Dermis microvascular lymphatic vessel endothelial cell (primary cell): ENCODE results near the gene NSD2. TPM values are rescaled to one million over a fixed set of nuclear protein-coding genes. Genes with fewer than 3 reads are reported as not detected.
"Not testable (repeated sequence)": the region's sequence is repeated elsewhere in the genome, so short reads cannot be mapped to it uniquely, and the experiment has no call there.

Source experiments
- DNase-seq, 2 donors: peaks; one replicate each; pipeline versions ENCODE4 v3.0.0 to v3.0.0-alpha.2; 2010; ENCODE audit warnings: low read depth in 2 of 2
- total RNA-seq: library from RNA; depleted of rRNA; stranded (reverse); fragments of >200 nt; gene quantifications from 2 replicates; pipeline ENCODE4 v1.2.1, GENCODE V29; 2014

NSD2 gene
- total RNA-seq, 1 donor from 2014 or later, result 39.8 TPM

DNA sequence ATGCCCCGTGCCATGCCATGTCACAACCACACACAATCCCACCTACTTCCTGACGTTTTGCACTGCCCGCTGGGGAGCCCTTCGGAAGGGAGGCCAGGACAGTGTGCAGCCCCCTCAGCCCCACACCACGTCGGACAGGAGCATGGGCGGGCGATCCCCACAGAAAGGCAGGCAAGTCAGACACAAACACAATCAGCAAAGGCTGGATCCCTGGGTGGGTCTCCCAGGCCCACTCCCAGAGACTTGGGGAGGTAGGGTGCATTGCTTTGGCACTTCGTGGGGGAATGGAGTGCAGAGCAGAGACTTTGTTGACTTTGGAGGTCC lies 29.3 kb upstream of the NSD2 start:
- no peak for DNase-seq

DNA sequence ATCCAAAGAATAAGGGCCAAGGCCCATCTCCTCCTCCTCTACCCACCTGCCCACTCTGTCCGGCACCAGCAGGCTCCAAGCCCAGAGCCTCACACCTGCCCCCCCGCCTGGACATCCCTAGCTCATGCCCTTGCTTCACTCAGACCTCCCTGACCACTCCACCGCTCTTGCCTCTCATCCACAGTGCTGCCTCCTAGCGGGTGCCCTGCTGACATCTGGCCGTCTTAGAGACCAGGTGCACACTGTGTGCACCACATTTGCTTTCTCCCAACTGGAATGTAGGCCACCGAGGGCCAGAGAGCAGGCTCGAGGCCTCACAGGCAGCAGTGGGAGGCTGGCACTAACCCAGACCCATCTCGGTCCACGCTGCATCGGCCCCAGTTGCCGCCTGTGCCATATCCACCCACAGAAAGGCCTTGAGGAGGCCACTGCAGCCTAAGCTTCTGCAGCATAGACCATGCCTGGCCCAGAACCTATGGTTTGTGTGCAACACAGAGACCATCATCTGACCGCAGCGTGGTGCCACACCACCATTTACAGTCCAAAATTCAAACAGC lies 28.8 kb upstream of the NSD2 start:
- no peak for DNase-seq

DNA sequence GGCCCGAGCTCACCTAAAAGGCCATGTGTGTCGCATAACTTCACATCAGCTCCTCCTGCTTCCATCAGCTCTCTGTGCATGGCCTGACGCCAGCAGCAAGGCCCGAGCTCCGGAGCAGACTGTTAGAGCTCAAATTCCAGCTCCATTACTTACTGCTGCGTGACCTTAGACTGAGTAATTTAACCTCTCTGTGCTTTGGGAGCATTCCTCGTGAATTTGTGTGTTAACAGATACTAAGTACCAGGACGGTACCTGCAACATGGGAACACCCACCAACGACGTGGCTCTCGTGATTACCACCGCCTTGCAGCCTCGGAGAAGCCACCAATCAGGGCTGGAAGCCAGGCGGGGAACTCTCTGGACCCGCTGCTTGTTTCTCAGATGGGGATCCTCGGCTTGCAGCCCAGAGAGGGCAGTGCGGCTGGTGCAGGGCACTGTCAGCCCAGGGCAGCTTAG lies 28.2 kb upstream of the NSD2 start:
- DNase-seq, result peak in 1 of 2 donors; percentile 54

DNA sequence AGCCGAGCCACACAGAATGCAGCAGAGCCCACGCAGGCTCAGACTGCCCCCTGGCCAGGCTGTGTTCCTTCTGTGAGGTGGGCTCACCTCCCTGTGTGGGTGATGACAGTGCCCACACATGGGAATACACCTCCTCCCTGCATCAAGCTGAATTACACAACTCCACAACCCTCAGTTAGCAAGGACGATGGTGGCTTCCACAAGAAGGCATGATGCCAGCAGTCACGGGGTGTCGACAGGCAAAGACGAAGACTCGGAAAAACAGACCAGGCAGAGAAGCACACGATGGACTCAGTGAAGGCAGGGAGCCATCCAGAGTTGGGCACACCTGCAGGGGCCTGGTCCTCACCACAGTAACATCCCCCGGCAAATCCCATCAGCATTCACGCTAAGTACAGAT lies 27.3 kb upstream of the NSD2 start:
- no peak for DNase-seq

DNA sequence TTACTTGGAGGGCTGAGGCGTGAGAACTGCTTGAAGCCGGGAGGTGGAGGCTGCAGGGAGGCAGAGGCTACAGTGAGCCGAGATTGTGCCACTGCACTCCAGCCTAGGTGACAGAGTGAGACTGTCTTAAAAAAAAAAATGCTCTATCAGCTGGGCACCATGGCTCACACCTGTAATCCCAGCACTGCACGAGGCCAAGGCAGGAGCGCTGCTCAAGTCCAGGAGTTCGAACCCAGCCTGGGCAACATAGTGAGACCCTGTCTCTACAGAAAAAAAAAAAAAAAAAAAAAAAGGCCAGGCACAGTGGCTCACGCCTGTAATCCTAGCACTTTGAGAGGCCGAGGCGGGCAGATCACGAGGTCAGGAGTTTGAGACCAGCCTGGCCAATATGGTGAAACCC lies 26.6 kb upstream of the NSD2 start:
- not testable (repeated sequence) for DNase-seq

DNA sequence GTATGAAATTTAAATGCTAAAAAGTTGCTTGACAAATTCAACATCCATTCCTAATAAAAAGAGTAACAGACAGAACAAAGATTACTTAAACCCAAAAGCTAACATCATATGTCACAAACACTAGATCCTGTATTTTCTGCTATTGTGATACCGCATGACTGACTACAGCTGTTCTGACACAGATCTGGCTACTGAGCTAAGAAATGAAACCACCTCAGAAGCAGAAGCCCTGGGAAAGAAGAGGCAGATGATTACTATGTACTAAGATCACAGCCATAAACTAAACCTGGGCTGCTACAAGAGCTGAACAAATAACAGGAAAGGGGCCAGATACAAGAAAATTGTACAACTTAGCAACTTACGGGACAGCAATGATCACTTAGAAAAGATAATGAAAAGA lies 24.6 kb upstream of the NSD2 start:
- DNase-seq, result no peak

DNA sequence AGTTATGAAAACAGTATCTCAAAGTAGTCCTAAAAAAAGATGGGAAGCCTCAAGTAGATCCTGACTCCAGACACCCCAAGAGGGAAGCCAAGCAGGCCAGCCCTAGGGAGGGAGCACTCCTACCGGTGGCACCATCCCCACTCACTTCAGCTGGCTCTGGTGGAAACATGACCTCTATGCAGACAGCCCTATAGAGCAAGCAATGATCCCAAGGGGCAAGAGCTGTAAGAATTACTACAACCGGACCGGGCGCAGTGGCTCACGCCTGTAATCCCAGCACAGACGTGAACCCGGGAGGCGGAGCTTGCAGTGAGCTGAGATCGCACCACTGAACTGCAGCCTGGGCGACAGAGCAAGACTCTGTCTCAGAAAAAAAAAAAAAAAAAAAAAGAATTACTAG lies 20.9 kb upstream of the NSD2 start:
- DNase-seq, result no peak

DNA sequence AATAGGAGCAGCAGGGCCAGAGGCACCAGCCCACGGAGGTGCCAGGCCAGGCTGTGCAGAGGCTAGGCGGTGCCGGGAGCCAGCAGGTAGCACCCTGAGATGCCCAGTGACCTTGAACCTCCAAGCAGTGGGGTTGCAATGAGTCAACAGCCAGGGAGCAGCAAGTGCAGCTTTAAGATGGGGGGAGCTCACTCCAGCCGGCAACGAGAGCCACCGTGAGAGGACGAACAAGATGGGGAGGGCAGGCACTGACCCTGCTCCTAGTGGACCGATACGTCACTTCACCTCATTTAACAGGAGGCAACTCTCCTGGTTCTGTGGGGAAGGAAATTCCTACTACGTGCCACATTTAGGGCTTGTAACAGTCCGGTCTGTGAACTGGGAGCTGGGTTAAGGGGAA lies 20.0 kb upstream of the NSD2 start:
- DNase-seq, result no peak

DNA sequence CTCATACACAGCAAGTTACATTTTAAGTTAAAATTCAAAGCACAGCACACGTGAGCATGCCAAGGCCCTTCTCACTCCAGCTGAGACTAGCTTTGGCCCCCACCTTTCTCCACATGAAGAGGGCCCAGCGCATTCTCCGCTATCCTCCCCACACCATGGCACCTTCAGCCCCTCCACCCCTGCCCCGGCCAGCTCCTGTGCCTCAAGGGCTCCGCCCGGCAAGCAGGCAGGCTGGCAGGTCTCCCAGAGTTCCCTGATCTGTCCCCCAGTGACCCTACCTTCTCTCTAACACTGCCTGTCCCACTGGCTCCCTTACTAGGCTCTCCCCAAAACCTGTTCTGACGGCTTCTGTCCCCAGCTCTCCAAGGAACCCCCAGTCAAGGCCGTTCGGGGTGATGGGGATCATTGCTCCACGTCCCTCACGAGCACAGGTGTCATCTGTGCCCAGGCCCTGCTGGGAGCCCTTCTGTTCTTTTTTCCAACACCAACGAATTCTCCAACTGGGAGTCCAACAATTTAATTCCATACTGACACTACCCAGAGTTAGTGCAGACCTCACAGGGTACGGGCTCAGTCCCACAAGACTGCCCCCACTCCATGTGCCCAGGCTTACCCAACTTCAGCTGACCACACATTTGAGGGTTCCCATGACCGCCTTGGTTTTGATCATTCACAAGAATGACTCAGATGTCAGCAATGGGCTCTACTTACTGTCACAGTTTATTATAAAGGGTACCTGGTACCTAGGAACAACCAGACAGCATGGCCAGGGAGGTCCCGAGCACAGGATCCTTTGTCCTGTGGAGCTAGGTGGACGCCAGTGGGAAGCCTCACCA lies 19.4 kb upstream of the NSD2 start:
- no peak for DNase-seq

DNA sequence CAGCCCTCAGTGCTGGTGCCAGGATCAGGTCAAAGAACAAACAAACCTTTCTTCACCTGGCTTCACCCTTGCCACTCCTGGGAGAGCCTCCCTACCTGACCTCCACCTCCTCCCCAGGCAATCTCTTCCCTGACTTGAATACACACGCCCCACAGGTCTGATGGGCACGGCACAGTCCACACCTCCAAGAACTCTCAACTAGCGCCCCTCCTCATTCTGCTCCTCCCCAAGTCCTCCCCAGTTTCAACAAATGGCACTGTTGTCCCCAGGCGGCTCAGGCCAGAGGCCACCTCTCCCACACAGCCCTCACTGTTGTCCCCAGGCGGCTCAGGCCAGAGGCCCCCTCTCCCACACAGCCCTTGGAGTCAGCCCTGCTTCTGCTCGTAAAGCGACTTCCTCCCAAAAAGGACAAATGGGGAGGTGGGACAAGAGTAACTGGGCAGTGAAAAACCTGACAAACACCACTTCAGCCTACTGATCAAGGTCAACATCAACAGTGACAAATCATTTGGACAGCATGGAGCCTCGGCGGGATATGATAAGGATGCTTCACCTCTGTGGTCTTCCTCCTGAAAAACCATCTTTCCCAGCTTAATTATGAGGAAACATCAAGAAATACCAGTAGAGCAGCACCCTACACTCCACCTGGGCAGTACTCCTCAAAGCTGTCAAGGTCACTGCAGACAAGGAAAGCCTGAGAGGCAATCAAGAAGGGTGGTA lies 18.1 kb upstream of the NSD2 start:
- DNase-seq, result no peak

DNA sequence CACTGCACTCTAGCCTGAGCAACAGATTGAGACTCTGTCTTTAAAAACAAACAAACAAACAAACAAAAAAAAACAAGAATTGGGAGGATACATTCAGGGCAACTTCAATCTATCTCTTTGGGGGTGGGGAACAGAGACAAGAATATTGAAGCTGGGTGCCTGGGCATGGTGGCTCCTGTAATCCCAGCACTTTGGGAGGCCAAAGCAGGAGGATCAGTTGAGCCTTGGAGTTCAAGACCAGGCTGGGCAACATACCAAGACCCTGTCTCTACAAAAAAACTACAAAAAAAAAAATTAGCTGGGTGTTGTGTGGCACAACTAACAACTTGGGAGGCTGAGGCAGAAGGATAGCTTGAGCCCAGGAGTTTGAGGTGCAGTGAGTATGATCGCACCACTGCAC lies 16.4 kb upstream of the NSD2 start:
- no peak for DNase-seq

DNA sequence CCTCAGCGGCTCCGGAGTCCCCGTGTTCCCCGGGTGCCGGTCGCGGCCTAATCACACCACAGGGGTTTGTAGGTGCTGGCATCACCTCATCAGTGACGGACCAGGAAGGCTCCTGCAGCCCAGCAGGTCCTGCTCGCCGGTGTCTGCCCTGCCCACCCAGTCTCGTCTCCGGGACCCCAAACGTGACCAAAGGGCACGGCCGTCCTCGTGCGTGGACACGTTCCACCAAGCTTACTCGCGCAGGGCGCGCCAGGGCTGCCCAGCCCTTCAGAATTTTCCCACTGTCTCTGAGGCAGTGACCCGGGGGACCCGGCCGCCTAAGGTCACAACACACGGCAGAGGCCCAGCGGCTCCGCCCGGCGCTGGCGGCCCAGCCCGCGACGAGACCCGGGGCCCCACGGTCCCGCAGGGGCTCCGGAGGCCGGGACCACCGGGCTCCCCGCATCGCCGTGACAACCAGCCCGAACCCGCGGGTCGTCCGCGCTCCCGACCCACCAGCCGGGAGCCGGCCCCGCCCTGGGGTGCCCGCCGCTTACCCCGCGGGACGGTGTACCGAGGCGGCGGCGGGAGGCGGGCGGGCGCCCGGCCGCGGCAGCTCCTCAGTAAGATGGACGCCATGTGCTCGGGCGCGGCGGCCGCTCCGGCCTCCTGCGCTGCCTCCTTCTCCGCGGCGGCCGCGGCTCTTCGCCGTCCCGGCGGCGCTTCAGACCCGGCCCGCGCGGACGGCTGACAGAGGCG lies 15.7 kb upstream of the NSD2 start:
- peak in 1 of 2 donors; percentile 18 for DNase-seq

DNA sequence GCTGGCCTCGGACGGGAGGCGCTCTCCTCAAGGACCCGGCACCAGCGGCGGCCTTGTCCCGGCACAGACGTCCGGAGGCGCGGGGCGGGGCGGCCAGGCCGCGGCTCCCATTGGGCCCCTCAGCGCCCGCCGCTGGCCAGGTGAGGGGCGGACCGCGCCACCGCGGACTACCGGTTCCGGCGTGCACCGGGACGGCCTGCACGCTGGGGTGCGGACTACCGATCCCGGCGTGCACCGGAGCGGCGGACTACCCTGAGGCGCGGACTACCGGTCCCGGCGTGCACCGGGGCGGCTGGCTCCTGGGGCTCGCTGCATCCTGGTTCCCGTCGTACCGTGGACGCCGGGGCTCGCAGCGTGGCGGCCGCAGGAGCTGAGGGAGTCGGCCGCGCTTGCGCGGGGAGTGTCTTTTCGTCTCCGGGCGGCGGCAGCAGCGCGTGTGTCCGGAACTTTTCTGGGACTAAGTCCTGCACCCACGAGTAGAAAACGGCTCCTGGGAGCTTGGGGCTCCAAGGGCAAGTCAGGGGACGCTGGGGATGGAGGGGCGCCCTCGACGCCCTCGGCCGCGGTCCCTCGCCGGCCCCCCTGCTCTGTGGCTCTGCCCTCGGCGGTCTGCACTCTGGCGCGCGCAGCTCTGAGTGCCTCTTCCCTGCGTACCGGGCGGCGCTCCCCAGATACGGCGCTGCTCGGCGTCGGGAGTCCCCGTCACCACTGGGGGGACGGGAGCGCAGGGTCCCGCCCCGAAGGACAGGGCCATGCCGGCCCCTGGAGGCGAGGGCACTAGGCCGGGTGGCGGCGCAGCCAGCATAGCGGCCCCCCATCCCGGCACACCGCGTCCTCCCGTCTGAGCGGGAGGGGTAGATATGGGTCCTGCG lies 14.9 kb upstream of the NSD2 start, which contains the start of gene LETM1:
Gene LETM1, minus strand, starts transcription at position 86 of the 872 bp plus-strand sequence. CDS start 206 bp downstream, outside the sequence.
- peak; percentile 82 to 95 for DNase-seq

DNA sequence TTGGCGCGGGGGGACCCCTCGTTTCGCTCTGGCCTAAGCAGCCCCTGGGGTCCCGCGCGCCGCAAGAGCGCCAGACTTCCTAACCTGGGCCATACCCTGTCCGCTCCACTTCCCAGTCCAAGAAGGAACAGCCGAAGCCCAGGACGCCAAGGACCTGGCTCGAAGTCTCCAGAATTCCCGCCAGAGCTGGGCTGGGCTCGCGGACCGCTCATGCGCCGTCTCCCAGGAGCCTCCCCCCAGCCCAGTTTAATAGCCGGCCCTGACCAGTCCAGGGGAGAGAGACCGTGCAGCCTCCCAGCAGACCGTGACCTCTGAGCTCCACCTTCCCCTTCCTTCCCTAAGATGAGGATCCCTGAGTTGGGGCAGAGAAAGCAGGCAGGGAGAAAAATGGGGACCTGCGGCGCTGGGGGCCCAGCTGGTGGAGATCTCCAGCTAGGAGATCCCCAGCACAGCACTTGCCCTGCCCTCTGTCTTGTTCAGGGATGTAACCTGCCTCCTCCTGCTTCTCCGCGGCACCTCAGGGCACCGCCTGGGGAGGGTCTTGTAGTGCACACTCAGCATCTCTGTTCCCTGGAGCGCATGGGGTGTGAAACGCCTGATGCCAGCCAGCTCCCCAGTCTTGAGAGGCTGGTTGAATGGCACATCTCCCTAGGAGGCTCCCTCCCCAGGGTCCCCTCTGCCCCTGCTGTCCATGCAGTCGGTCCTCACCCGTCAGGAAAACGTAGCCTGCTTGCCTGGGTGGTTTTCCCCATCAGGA lies 14.1 kb upstream of the NSD2 start:
- DNase-seq, result peak in 1 of 2 donors; percentile 21

DNA sequence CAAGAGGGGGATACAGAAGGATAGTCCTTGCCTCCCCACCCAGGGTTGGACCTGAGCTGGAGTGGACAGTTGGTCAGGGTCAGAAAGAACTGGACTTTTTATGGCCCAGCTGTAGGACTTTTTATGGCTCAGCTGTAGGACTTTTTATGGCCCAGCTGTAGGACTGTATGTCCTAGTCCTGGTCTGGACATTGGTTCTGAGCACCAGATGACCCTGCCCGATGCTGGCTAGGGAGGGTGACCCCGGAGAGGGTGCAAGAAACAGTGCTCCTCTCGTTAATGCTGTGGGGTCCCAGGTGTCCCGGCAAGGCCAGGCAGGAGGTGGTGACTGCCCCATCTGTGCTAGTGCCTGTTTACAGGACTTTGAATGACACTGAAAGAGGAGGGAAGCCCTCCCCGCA lies 13.3 kb upstream of the NSD2 start:
- DNase-seq, result no peak

DNA sequence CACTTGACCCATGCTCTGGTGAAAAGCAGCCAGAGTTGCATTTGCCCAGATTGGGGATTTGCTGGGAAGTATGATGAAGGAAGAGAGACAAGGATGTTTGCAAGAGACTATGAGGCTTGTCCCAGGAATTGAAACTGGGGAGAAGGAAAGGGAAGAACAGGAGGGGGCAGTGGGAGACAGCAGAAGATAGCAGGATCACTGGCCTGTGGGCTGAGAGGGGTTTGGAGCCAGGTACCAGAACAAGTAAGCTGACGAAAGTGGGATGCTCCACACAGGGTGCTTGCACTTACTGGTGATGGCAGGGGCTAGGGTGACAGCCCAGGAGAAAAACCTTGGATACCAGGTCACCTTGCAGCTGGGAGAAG lies 11.8 kb upstream of the NSD2 start:
- DNase-seq, result no peak

DNA sequence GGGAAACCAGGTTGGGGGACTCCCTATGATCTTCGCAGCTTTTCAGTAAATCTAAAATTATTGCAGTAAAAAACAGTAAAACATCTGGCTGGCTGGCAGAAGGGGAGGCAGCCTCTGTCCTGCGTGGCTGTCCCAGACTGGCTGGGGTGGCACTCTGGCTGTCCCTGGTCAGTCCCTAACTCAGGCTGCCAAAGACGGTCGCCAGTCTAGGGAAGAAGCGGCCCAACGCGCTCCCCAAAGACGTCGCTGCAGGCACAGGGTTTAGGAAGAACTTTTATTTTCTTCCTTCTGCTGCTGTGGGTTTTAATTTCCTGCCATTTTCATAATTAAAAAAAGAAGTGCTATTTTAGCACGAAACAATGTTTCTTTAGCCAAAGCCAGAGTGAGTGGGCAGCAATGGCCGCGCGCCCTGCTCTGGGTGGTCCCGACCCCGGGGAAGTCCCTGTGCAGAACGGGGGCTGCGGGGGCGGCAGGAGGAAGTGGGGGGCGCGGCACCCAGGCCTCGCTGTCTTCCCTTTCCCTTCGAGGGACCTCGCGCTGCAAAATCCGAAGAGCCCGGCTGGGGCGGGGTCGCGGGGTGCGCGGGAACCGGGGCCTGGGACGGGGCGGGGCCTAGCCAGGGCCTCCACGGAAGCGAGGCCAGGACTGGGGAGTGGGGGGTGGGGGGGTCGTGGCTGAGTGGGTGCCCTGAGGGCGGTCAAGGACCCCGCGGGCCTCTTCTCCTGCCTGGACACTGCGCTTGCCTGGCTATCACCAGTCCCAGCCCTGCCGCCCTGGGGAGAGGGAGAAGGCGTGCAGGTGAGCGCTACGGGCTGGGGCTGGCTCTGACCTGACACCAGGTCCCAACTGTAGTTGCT lies 8.9 kb upstream of the NSD2 start:
- no peak for DNase-seq

DNA sequence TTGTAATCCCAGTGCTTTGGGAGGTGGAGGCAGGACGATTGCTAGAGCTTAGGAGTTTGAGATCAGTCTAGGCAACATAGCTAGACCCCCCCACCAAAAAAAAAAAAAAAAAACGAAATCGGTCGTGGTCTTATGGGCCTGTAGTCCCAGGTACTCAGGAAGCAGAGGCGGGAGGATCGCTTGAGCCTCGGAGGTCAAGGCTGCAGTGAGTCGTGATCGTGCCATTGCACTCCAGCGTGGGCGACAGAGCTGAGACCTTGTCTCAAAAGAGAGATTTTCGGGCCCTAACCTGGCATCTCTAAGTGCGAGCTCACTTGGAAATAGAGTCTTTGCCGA lies 8.3 kb upstream of the NSD2 start:
- no peak for DNase-seq

DNA sequence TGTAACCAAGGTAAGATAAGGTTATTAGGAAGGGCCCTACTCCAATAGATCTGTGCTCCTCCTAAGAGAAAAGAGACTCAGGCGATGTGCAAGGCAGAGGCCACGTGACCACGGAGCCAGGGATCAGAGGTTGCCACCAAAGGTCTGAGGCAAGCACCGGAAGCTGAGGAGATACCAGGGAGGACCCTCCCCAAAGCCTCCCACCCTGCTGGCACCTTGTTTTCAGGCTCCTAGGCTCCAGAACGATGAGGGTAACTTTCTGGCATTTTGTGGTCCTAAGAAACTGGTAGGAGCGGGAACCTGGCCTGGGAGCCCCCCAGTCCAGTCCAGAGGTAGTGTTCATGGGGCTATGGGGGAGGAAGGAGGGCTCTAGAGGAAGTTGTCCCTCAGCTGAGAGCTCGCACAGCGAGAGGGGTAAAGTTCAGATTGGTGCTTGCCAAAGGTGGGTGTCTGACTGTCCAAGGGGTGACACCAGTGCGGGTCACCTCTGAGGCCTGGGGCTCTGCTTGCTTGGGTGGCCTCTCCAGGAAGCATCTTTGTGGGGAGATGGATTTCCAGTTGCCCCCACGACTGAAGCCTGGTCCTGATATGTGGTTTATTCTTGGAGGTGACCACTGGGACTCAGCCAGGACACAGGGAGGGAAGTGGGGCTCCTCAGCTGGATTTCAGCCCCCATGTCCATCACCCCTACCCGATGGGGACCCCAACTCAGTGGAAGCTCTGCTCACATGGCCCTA lies 7.7 kb upstream of the NSD2 start:
- DNase-seq, result no peak
